DND-41 (cell line): ENCODE data around the gene RMND1.

Source experiments
- ATAC-seq: fragments of 200-7000 bp; cut with Tn5 transposase; 3 replicates; pipeline ENCODE4 v1.9.1; 2021; ENCODE audit warnings: low read depth; ENCODE audit not compliant: insufficient read depth
- DNase-seq: peaks from one replicate; pipeline ENCODE4 v3.0.0-alpha.2; 2020
- H2AFZ ChIP-seq: 2 replicates; pipeline ENCODE4 v1.6.0; 2012; ENCODE audit warnings: low read depth, low read length
- H3K27ac ChIP-seq: 2 replicates; pipeline ENCODE4 v1.5.1; 2012; ENCODE audit warnings: low read length, inconsistent platforms
- H3K27me3 ChIP-seq: fragments of 200-600 bp; sonication (generic); 2 replicates; pipeline ENCODE4 v1.6.0; 2012; ENCODE audit warnings: low read length, mild to moderate bottlenecking, inconsistent platforms; ENCODE audit not compliant: insufficient read depth, poor library complexity
- H3K36me3 ChIP-seq: 2 replicates; pipeline ENCODE4 v1.5.1; 2012; ENCODE audit warnings: low read length, inconsistent platforms; ENCODE audit not compliant: insufficient read depth
- H3K4me1 ChIP-seq: 2 replicates; pipeline ENCODE4 v1.5.1; 2012; ENCODE audit warnings: mild to moderate bottlenecking, low read length; ENCODE audit not compliant: insufficient read depth
- H3K4me2 ChIP-seq: 2 replicates; pipeline ENCODE4 v1.6.0; 2012; ENCODE audit warnings: mild to moderate bottlenecking, moderate library complexity, low read length, inconsistent platforms; ENCODE audit not compliant: insufficient read depth
- H3K4me3 ChIP-seq, 2 experiments: fragments of 200-600 bp in 1 of 2; shearing (Covaris generic) in 1 of 2; 2 replicates each; pipeline ENCODE4 v1.5.1; 2012 to 2016; ENCODE audit warnings: inconsistent platforms in 2 of 2, low read length in 2 of 2, mild to moderate bottlenecking in 2 of 2, low read depth in 1 of 2, moderate library complexity in 1 of 2
- H3K79me2 ChIP-seq: 2 replicates; pipeline ENCODE4 v1.6.0; 2012; ENCODE audit warnings: low read length, inconsistent platforms; ENCODE audit not compliant: insufficient read depth
- H3K9ac ChIP-seq: 2 replicates; pipeline ENCODE4 v1.6.0; 2012; ENCODE audit warnings: low read depth, mild to moderate bottlenecking, inconsistent platforms, low read length, moderate library complexity
- H3K9me3 ChIP-seq: 2 replicates; pipeline ENCODE4 v1.5.1; 2012; ENCODE audit warnings: low read length, moderate library complexity, mild to moderate bottlenecking, inconsistent platforms; ENCODE audit not compliant: insufficient read depth, severe bottlenecking
- H4K20me1 ChIP-seq: 2 replicates; pipeline ENCODE4 v1.6.0; 2012; ENCODE audit warnings: low read length; ENCODE audit not compliant: insufficient read depth
- EZH2 ChIP-seq: IDR thresholded peaks from 3 replicates; pipeline ENCODE4 v1.6.1; 2012; ENCODE audit warnings: borderline replicate concordance, low read depth, mild to moderate bottlenecking, moderate library complexity, low read length, inconsistent platforms; ENCODE audit not compliant: severe bottlenecking
- TF ChIP-seq, protein P1 (sequence below): IDR thresholded peaks from 2 replicates; pipeline ENCODE4 v1.5.1; 2012; ENCODE audit warnings: borderline replicate concordance, low read length, moderate library complexity, mild to moderate bottlenecking; ENCODE audit not compliant: poor library complexity, severe bottlenecking; ENCODE audit errors: extremely low read depth

Gene RMND1

DNA sequence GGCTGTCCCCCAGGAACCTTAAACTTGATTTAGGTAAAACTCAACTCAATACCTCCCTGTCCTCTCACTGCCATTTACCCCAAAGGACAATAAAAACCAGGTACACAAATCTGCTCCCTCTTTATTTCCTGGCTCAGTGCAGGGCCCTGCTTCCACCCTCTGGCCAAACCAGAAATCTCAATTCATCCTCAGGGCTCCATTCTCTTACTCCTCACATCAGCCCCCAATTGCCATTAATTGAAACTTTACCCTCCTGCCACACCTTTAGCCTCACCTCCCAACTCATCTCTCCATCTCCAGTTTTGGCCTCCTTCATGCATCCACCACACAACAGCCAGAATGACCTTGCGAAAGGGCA, 71.1 kb downstream of the RMND1 start:
- H3K27ac ChIP-seq, result no peak overlapping the region
- H2AFZ ChIP-seq, result no peak overlapping the region
- TF ChIP-seq EZH2, result no peak
- TF ChIP-seq, protein P1, sequence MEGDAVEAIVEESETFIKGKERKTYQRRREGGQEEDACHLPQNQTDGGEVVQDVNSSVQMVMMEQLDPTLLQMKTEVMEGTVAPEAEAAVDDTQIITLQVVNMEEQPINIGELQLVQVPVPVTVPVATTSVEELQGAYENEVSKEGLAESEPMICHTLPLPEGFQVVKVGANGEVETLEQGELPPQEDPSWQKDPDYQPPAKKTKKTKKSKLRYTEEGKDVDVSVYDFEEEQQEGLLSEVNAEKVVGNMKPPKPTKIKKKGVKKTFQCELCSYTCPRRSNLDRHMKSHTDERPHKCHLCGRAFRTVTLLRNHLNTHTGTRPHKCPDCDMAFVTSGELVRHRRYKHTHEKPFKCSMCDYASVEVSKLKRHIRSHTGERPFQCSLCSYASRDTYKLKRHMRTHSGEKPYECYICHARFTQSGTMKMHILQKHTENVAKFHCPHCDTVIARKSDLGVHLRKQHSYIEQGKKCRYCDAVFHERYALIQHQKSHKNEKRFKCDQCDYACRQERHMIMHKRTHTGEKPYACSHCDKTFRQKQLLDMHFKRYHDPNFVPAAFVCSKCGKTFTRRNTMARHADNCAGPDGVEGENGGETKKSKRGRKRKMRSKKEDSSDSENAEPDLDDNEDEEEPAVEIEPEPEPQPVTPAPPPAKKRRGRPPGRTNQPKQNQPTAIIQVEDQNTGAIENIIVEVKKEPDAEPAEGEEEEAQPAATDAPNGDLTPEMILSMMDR, result no peak
- H3K9ac ChIP-seq, result no peak overlapping the region
- peaks cover 7% of the 10 kb centered on the region; the same call in 1 of the 2 replicates for H3K4me1 ChIP-seq
- H3K4me2 ChIP-seq, result no peak overlapping the region
- H3K79me2 ChIP-seq, result peaks cover 88% of the 10 kb centered on the region
- no peak for DNase-seq
- H3K27me3 ChIP-seq, result no peaks in the 10 kb centered on the region
- H3K4me3 ChIP-seq, result no peak overlapping the region
- ATAC-seq, result no peak
- H3K36me3 ChIP-seq, result peaks cover 5% of the 10 kb centered on the region; the same call in 1 of the 2 replicates
- peaks cover 63% of the 10 kb centered on the region for H4K20me1 ChIP-seq
- H3K9me3 ChIP-seq, result no peaks in the 10 kb centered on the region

DNA sequence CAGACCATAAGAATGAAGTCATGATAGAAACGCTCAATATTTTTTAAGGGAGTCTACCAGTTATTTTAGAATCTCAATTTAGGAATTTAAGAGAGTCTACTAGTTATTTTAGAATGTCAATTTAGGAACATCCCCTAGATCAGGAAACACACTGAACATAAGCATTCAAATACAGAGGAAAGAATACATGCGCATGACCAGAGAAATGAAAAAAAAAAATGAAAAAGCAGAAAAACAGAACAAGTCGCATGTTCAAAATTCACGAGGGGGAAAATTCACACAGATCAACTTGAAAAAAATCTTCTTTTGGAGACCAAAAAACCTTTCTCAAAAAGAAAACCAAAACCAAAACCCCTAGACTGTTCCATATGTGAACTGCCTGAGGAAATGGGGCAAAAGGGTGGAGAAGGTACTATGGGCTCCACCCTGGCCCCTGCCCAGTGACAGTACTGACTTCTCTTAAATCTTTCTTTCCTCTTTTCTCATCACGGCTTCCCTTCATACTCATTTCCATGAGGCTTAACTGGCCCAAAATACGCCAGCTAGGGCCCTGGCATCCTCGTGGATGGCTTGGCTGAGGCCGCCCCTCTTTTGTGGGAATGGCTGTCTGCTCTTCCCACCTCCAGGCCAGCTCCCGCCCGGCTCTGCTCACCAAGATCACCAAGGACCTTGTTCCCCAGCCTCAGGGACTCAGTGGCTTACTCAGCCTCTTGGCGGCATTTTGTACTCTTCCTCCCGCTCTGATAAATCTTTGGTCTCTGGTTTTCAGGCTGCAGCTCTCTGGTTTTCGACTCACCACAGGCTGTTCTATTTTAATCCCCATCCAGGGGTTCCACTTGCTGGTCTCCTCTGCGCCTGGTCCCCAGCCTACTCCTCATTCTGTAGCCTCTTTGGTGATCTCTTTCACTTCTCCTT, 71.7 kb downstream of the RMND1 start:
- no peak for DNase-seq
- peaks cover 5% of the 10 kb centered on the region; the same call in 1 of the 2 replicates for H3K36me3 ChIP-seq

DNA sequence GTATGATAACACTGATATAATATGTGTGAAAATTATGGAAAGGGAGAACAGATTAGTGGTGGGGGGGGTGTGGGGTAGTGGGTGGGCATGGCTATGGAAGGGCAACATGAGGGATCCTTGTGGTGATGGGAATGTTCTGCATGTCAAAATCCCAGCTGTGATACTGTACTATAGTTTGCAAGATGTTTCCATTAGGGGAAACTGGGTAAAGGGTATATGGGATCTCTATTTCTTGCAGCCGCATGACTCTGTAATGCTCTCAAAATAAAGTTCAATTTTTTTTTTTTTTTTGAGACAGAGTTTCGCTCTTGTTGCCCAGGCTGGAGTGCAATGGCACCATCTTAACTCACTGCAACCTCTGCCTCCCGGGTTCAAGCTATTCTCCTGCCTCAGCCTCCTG, 74.8 kb downstream of the RMND1 start:
- Histone ChIP-seq H3K9ac (no peak overlapping the region), H3K79me2 (peaks cover 89% of the 10 kb centered on the region), H4K20me1 (peaks cover 67% of the 10 kb centered on the region), H3K4me2 (no peak overlapping the region), H3K36me3 (peaks cover 17% of the 10 kb centered on the region), H2AFZ (no peak overlapping the region), H3K9me3 (no peaks in the 10 kb centered on the region), H3K4me3 (no peak overlapping the region), H3K27me3 (no peaks in the 10 kb centered on the region), H3K4me1 (peaks cover 7% of the 10 kb centered on the region; the same call in 1 of the 2 replicates), H3K27ac (no peak overlapping the region)
- TF ChIP-seq, protein P1, result no peak
- TF ChIP-seq EZH2, result no peak
- DNase-seq (no peak), ATAC-seq (no peak)

More for the DNA sequence above, 71.7 kb downstream of the RMND1 start:
- Histone ChIP-seq H3K4me2 (no peak overlapping the region), H3K4me1 (peaks cover 7% of the 10 kb centered on the region; the same call in 1 of the 2 replicates), H2AFZ (no peak overlapping the region), H4K20me1 (peaks cover 68% of the 10 kb centered on the region), H3K4me3 (no peak overlapping the region), H3K27ac (no peak overlapping the region), H3K9me3 (no peaks in the 10 kb centered on the region), H3K9ac (no peak overlapping the region), H3K79me2 (peaks cover 88% of the 10 kb centered on the region), H3K27me3 (no peaks in the 10 kb centered on the region)
- peak; percentile 50; the same call in 2 of the 3 replicates for ATAC-seq
- TF ChIP-seq, protein P1, result no peak
- TF ChIP-seq EZH2, result no peak
